ENCODE results near the gene DVL1.

The DVL1 gene

GRCh38 chr1:1356166-1356795 is 7.1 kb upstream of the DVL1 start:
- no peaks in the 10 kb centered on the region for H3K9me3 ChIP-seq (ENCODE audit: control insufficient read depth, insufficient read depth, low read length)
- no peak overlapping the region for H3K27ac ChIP-seq (ENCODE audit: low read length)
- peaks cover 4% of the 10 kb centered on the region; the same call in 1 of the 2 replicates for H3K36me3 ChIP-seq (ENCODE audit: control insufficient read depth, insufficient read depth, low read length)
- no peak overlapping the region for H3K4me3 ChIP-seq (ENCODE audit: low read length)
- no CpG with 5 or more reads among the region's 8 CpGs for WGBS (ENCODE audit: insufficient coverage, insufficient read length)
- DNase-seq (ENCODE audit: low read depth, low spot score) = no peak
- H3K27me3 ChIP-seq (ENCODE audit: control insufficient read depth, insufficient read depth, low read length) = peaks cover 3% of the 10 kb centered on the region; the same call in 1 of the 2 replicates
- H3K4me1 ChIP-seq (ENCODE audit: control insufficient read depth, insufficient read depth, low read length) = peaks cover 26% of the 10 kb centered on the region

GRCh38 chr1:1355416-1355815 is 6.2 kb upstream of the DVL1 start:
- Histone ChIP-seq H3K4me3 (ENCODE audit: low read length) (peak overlapping the region; percentile 22; the same call in 1 of the 2 replicates), H3K9me3 (ENCODE audit: control insufficient read depth, insufficient read depth, low read length) (no peaks in the 10 kb centered on the region), H3K27ac (ENCODE audit: low read length) (no peak overlapping the region), H3K27me3 (ENCODE audit: control insufficient read depth, insufficient read depth, low read length) (peaks cover 3% of the 10 kb centered on the region; the same call in 1 of the 2 replicates), H3K36me3 (ENCODE audit: control insufficient read depth, insufficient read depth, low read length) (peaks cover 4% of the 10 kb centered on the region; the same call in 1 of the 2 replicates), H3K4me1 (ENCODE audit: control insufficient read depth, insufficient read depth, low read length) (peaks cover 26% of the 10 kb centered on the region)
- no peak for DNase-seq (ENCODE audit: low read depth, low spot score)
- no CpG with 5 or more reads among the region's 52 CpGs for WGBS (ENCODE audit: insufficient coverage, insufficient read length)

DNA sequence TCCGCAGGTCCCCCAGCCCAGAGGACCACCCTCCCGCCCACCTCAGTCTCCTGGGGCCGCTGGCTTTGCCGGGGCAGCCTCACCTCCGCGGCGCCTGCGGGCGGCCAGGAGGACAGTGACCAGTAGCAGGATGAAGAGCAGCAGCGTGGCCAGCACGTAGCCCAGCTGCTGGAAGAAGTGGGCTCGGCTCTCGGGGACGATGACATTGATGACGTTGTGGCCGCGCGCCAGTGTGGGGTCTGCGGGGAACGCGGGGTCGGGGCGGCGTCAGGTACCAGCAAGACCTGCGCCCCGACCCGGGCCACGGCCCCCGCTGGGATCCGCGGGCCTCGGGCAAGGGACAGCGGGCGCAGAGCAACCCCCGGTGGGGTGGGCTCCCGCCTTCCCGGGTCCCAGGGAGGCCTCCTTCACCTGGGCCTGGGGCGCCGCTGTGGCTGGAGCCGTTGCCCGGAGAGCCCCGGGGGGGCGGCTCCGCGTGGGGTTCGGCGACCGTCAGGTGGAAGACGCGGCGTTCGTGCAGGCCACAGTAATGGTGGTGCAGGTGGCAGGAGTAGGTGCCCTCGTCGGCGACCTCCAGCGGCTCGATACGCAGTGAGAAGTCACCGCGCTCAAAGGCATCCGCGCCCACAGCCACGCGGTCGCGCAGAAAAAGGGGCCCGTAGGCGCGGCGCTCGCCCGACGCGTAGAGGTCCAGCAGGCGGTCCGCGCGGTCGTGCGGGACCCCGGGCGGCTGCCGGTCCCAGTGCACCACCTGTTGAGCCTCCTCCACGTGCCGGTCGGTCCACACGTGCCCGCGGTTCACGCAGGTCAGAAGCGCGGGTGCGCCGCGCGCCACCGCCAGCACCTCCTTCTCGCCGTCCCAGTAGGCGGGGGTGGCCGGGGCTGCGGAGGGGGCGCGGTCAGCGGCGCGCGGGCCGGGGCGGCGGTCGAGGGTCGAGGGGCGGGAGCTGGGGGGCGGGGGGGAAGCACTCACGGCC is 5.3 kb upstream of the DVL1 start:
- H3K4me1 ChIP-seq (ENCODE audit: control insufficient read depth, insufficient read depth, low read length) = peaks cover 26% of the 10 kb centered on the region
- WGBS (ENCODE audit: insufficient coverage, insufficient read length) = no CpG with 5 or more reads among the region's 116 CpGs
- DNase-seq (ENCODE audit: low read depth, low spot score) = no peak

DNA sequence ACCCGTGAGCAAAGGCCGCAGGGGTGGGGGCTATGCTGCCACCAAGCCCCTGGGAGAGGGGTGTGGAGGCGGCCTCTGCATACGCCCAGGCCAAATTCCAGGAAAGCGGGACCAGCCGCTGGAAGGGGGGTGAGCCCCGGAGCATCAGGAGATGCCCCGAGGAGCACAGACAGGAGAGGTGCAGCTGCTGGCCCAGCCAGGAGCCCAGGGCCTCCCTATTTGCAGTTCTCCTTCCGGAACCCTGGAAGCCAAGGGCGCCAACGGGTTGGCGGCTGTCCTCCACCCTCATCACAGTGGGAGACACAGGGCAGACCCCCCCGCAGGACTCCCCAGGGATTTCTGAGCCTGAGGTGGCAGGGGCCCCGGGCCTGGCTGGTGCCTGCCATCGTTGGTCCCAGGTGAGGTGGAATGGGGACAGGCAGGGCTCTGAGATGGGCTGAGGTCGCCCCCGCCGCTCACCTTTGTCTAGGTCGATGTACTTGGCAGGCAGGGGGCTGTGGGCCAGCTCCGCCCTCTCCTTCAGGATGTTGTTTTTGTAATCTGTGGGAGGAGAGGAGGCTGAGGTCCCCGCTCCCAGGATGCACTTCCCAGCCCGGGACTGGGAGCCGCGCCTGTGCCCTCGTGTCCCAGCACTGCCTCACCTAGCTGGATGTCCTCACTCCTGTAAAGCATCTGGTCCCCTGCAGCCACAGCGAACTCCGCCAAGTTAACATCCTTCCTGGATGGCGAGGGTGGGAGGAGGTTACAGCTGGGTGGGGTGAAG is 4.4 kb upstream of the DVL1 start:
- no CpG with 5 or more reads among the region's 28 CpGs for WGBS (ENCODE audit: insufficient coverage, insufficient read length)
- no peaks in the 10 kb centered on the region for H3K9me3 ChIP-seq (ENCODE audit: control insufficient read depth, insufficient read depth, low read length)
- DNase-seq (ENCODE audit: low read depth, low spot score) = no peak
- H3K36me3 ChIP-seq (ENCODE audit: control insufficient read depth, insufficient read depth, low read length) = peaks cover 4% of the 10 kb centered on the region; the same call in 1 of the 2 replicates
- no peak overlapping the region for H3K27ac ChIP-seq (ENCODE audit: low read length)
- H3K27me3 ChIP-seq (ENCODE audit: control insufficient read depth, insufficient read depth, low read length) = peaks cover 3% of the 10 kb centered on the region; the same call in 1 of the 2 replicates
- no peak overlapping the region; the same call in 1 of the 2 replicates for H3K4me3 ChIP-seq (ENCODE audit: low read length)
- H3K4me1 ChIP-seq (ENCODE audit: control insufficient read depth, insufficient read depth, low read length) = peaks cover 20% of the 10 kb centered on the region

More for the DNA sequence above, 5.3 kb upstream of the DVL1 start:
- H3K36me3 ChIP-seq (ENCODE audit: control insufficient read depth, insufficient read depth, low read length) = peaks cover 4% of the 10 kb centered on the region; the same call in 1 of the 2 replicates
- H3K9me3 ChIP-seq (ENCODE audit: control insufficient read depth, insufficient read depth, low read length) = no peaks in the 10 kb centered on the region
- no peak overlapping the region for H3K27ac ChIP-seq (ENCODE audit: low read length)
- H3K4me3 ChIP-seq (ENCODE audit: low read length) = peak overlapping the region; percentile 22; the same call in 1 of the 2 replicates
- peaks cover 3% of the 10 kb centered on the region; the same call in 1 of the 2 replicates for H3K27me3 ChIP-seq (ENCODE audit: control insufficient read depth, insufficient read depth, low read length)

GRCh38 chr1:1352786-1353388 is 3.7 kb upstream of the DVL1 start:
- H3K27ac ChIP-seq (ENCODE audit: low read length) = no peak overlapping the region
- peaks cover 20% of the 10 kb centered on the region for H3K4me1 ChIP-seq (ENCODE audit: control insufficient read depth, insufficient read depth, low read length)
- no peak for DNase-seq (ENCODE audit: low read depth, low spot score)
- H3K9me3 ChIP-seq (ENCODE audit: control insufficient read depth, insufficient read depth, low read length) = no peaks in the 10 kb centered on the region
- peaks cover 3% of the 10 kb centered on the region; the same call in 1 of the 2 replicates for H3K27me3 ChIP-seq (ENCODE audit: control insufficient read depth, insufficient read depth, low read length)
- no peak overlapping the region for H3K4me3 ChIP-seq (ENCODE audit: low read length)
- H3K36me3 ChIP-seq (ENCODE audit: control insufficient read depth, insufficient read depth, low read length) = peaks cover 4% of the 10 kb centered on the region; the same call in 1 of the 2 replicates
- WGBS (ENCODE audit: insufficient coverage, insufficient read length) = no CpG with 5 or more reads among the region's 5 CpGs

GRCh38 chr1:1351511-1352427 is 2.6 kb upstream of the DVL1 start:
- no CpG with 5 or more reads among the region's 29 CpGs for WGBS (ENCODE audit: insufficient coverage, insufficient read length)
- H3K27ac ChIP-seq (ENCODE audit: low read length) = no peak overlapping the region
- peaks cover 3% of the 10 kb centered on the region; the same call in 1 of the 2 replicates for H3K27me3 ChIP-seq (ENCODE audit: control insufficient read depth, insufficient read depth, low read length)
- H3K36me3 ChIP-seq (ENCODE audit: control insufficient read depth, insufficient read depth, low read length) = peaks cover 4% of the 10 kb centered on the region; the same call in 1 of the 2 replicates
- no peak for DNase-seq (ENCODE audit: low read depth, low spot score)
- no peak overlapping the region for H3K4me3 ChIP-seq (ENCODE audit: low read length)
- peaks cover 22% of the 10 kb centered on the region for H3K4me1 ChIP-seq (ENCODE audit: control insufficient read depth, insufficient read depth, low read length)
- no peaks in the 10 kb centered on the region for H3K9me3 ChIP-seq (ENCODE audit: control insufficient read depth, insufficient read depth, low read length)

DNA sequence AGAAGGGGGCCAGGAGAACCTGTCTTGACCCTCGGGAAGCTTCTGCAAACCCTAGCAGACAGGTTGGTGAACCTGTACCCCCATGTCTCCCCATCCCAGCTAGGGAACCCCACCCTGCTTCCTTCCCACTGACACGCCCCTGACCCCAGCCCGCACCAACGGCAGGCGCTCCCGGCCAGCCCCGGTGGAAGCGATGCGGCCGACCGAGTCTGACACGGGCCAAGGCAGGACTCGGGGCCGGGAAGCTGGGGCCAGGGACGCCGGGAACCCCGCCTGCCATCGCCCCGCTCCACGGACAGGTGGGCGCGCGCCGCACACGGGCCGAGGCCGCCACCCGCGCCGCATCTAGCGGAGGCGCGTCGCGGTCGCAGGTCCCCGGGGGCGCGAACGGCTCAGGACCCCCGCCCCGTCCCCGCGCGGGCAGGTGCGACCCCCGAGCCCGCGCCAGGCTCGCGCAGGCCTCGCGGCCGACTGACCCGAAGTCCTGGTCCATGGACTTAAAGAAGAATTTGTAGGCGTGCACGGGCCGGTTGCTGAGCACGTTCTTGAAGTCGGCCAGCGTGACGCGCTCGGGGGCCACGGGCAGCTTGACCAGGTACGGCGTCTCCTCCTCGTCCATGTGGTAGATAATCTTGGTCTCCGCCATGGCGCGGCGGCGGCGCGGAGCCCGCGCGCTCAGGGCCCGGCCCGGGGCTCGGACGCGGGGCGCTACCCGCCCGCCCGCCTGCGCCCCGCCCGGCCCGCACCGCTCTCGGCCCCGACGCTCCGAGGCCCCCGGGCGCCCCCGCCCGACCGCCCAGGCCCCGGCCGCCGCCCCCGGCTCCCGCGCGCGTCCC is 580 bp downstream of the DVL1 start:
- no peak for DNase-seq (ENCODE audit: low read depth, low spot score)
- no peaks in the 10 kb centered on the region; the same call in 1 of the 2 replicates for H3K36me3 ChIP-seq (ENCODE audit: control insufficient read depth, insufficient read depth, low read length)
- H3K27ac ChIP-seq (ENCODE audit: low read length) = no peak overlapping the region
- whole genome bisulfite sequencing (ENCODE audit: insufficient coverage, insufficient read length) = no CpG with 5 or more reads among the region's 109 CpGs
- peaks cover 15% of the 10 kb centered on the region for H3K4me1 ChIP-seq (ENCODE audit: control insufficient read depth, insufficient read depth, low read length)
- peak overlapping the region; percentile 55 for H3K4me3 ChIP-seq (ENCODE audit: low read length)
- H3K27me3 ChIP-seq (ENCODE audit: control insufficient read depth, insufficient read depth, low read length) = no peaks in the 10 kb centered on the region
- H3K9me3 ChIP-seq (ENCODE audit: control insufficient read depth, insufficient read depth, low read length) = no peaks in the 10 kb centered on the region

- Histone ChIP-seq H3K4me3 (ENCODE audit: low read length) (peak overlapping the region; percentile 55; the same call in 1 of the 2 replicates), H3K9me3 (ENCODE audit: control insufficient read depth, insufficient read depth, low read length) (no peaks in the 10 kb centered on the region), H3K27ac (ENCODE audit: low read length) (no peak overlapping the region), H3K27me3 (ENCODE audit: control insufficient read depth, insufficient read depth, low read length) (no peaks in the 10 kb centered on the region), H3K36me3 (ENCODE audit: control insufficient read depth, insufficient read depth, low read length) (no peaks in the 10 kb centered on the region; the same call in 1 of the 2 replicates), H3K4me1 (ENCODE audit: control insufficient read depth, insufficient read depth, low read length) (peaks cover 14% of the 10 kb centered on the region)
- WGBS (ENCODE audit: insufficient coverage, insufficient read length) = no CpG with 5 or more reads among the region's 26 CpGs
- no peak for DNase-seq (ENCODE audit: low read depth, low spot score)
These were observed 1.4 kb downstream of the DVL1 start for GRCh38 chr1:1347663-1348419.
